Duodenal mucosa (tissue), 2 donors: Measurements from ENCODE around the gene FYN.

Source experiments
- H3K27ac ChIP-seq: one replicate; pipeline ENCODE4 v1.7.0; 2013; ENCODE audit warnings: low read depth, low read length
- H3K27me3 ChIP-seq, 2 donors: one replicate each; pipeline ENCODE4 v1.7.0; 2013; ENCODE audit warnings: low read length in 2 of 2, control low read depth in 1 of 2; ENCODE audit not compliant: insufficient read depth in 2 of 2, control insufficient read depth in 1 of 2
- H3K36me3 ChIP-seq, 2 donors: one replicate each; pipeline ENCODE4 v1.7.0; 2013; ENCODE audit warnings: low read length in 2 of 2, control low read depth in 1 of 2; ENCODE audit not compliant: insufficient read depth in 2 of 2, control insufficient read depth in 1 of 2
- H3K4me1 ChIP-seq, 2 donors: one replicate each; pipeline ENCODE4 v1.7.0; 2013; ENCODE audit warnings: low read length in 2 of 2, control low read depth in 1 of 2; ENCODE audit not compliant: insufficient read depth in 2 of 2, control insufficient read depth in 1 of 2
- H3K4me3 ChIP-seq, 2 donors: one replicate each; pipeline ENCODE4 v1.7.0; 2013; ENCODE audit warnings: low read length in 2 of 2, low read depth in 1 of 2
- H3K9ac ChIP-seq, 2 donors: one replicate each; pipeline ENCODE4 v1.7.0; 2013; ENCODE audit warnings: low read length in 2 of 2, low read depth in 1 of 2
- H3K9me3 ChIP-seq, 2 donors: one replicate each; pipeline ENCODE4 v1.7.0; 2013; ENCODE audit warnings: low read length in 2 of 2, control low read depth in 1 of 2; ENCODE audit not compliant: control insufficient read depth in 1 of 2

FYN gene

GRCh38 chr6:111765763-111766162 lies 107.5 kb downstream of the FYN start:
- Histone ChIP-seq H3K4me3 (no peak overlapping the region), H3K27me3 (no peaks in the 10 kb centered on the region), H3K36me3 (no peaks in the 10 kb centered on the region), H3K27ac (no peak overlapping the region), H3K4me1 (peaks cover 10 to 18% of the 10 kb centered on the region in 2 donors), H3K9me3 (no peaks in the 10 kb centered on the region), H3K9ac (no peak overlapping the region)

GRCh38 chr6:111764238-111765175 lies 108.7 kb downstream of the FYN start:
- H3K4me1 ChIP-seq: peaks cover 10 to 24% of the 10 kb centered on the region in 2 donors
- no peak overlapping the region for H3K27ac ChIP-seq
- H3K36me3 ChIP-seq: no peaks in the 10 kb centered on the region
- H3K27me3 ChIP-seq: no peaks in the 10 kb centered on the region
- no peak overlapping the region for H3K9ac ChIP-seq
- peak overlapping the region in 1 of 2 donors; percentile 3 for H3K4me3 ChIP-seq
- H3K9me3 ChIP-seq: no peaks in the 10 kb centered on the region

- Histone ChIP-seq H3K9ac (no peak overlapping the region), H3K36me3 (no peaks in the 10 kb centered on the region), H3K27me3 (no peaks in the 10 kb centered on the region), H3K9me3 (no peaks in the 10 kb centered on the region), H3K27ac (no peak overlapping the region), H3K4me1 (peaks cover 10 to 24% of the 10 kb centered on the region in 2 donors), H3K4me3 (no peak overlapping the region)
These were observed 109.9 kb downstream of the FYN start for GRCh38 chr6:111763381-111763780.

- no peaks in the 10 kb centered on the region for H3K9me3 ChIP-seq
- H3K27me3 ChIP-seq: no peaks in the 10 kb centered on the region
- H3K4me1 ChIP-seq: peaks cover 10 to 24% of the 10 kb centered on the region in 2 donors
- no peak overlapping the region for H3K4me3 ChIP-seq
- H3K36me3 ChIP-seq: no peaks in the 10 kb centered on the region
- no peak overlapping the region for H3K9ac ChIP-seq
- H3K27ac ChIP-seq: no peak overlapping the region
These were observed 111.4 kb downstream of the FYN start for GRCh38 chr6:111761783-111762312.

GRCh38 chr6:111761212-111761611 lies 112.0 kb downstream of the FYN start:
- H3K4me3 ChIP-seq: no peak overlapping the region
- peaks cover 10 to 22% of the 10 kb centered on the region in 2 donors for H3K4me1 ChIP-seq
- no peaks in the 10 kb centered on the region for H3K9me3 ChIP-seq
- no peaks in the 10 kb centered on the region for H3K36me3 ChIP-seq
- no peaks in the 10 kb centered on the region for H3K27me3 ChIP-seq
- no peak overlapping the region for H3K9ac ChIP-seq
- no peak overlapping the region for H3K27ac ChIP-seq

- Histone ChIP-seq H3K4me1 (peaks cover 10 to 17% of the 10 kb centered on the region in 2 donors), H3K36me3 (no peaks in the 10 kb centered on the region), H3K9ac (peak overlapping the region; percentile 35 to 56), H3K27me3 (no peaks in the 10 kb centered on the region), H3K27ac (peak overlapping the region; percentile 30), H3K9me3 (no peaks in the 10 kb centered on the region), H3K4me3 (peak overlapping the region in 1 of 2 donors; percentile 42)
These were observed 113.1 kb downstream of the FYN start for GRCh38 chr6:111759836-111760785.

- Histone ChIP-seq H3K9me3 (no peaks in the 10 kb centered on the region), H3K27ac (peak overlapping the region; percentile 30), H3K9ac (peak overlapping the region; percentile 35 to 56), H3K4me3 (peak overlapping the region in 1 of 2 donors; percentile 42), H3K36me3 (no peaks in the 10 kb centered on the region), H3K27me3 (no peaks in the 10 kb centered on the region), H3K4me1 (peaks cover 10 to 17% of the 10 kb centered on the region in 2 donors)
These were observed 113.9 kb downstream of the FYN start for GRCh38 chr6:111759331-111759835.

GRCh38 chr6:111758608-111759329 lies 114.5 kb downstream of the FYN start:
- peak overlapping the region; percentile 35 to 56 for H3K9ac ChIP-seq
- H3K36me3 ChIP-seq: no peaks in the 10 kb centered on the region
- peak overlapping the region; percentile 41 to 44 for H3K4me3 ChIP-seq
- H3K27ac ChIP-seq: peak overlapping the region; percentile 30
- no peaks in the 10 kb centered on the region for H3K9me3 ChIP-seq
- peaks cover 10 to 16% of the 10 kb centered on the region in 2 donors for H3K4me1 ChIP-seq
- no peaks in the 10 kb centered on the region for H3K27me3 ChIP-seq

GRCh38 chr6:111757342-111757741 lies 115.9 kb downstream of the FYN start:
- Histone ChIP-seq H3K36me3 (no peaks in the 10 kb centered on the region), H3K27me3 (no peaks in the 10 kb centered on the region), H3K27ac (no peak overlapping the region), H3K4me1 (peaks cover 4 to 6% of the 10 kb centered on the region in 2 donors), H3K9ac (peak overlapping the region in 1 of 2 donors; percentile 17), H3K9me3 (no peaks in the 10 kb centered on the region), H3K4me3 (no peak overlapping the region)
